GM21515 (cell line): ENCODE measurements around the gene ZNF30.
A peak's percentile ranks its signal among the peaks of the same experiment; 100 is the strongest.
"Not testable (repeated sequence)": the region's sequence is repeated elsewhere in the genome, so short reads cannot be mapped to it uniquely, and the experiment has no call there.

Experiments
- ATAC-seq: cut with Tn5 transposase; IDR thresholded peaks from one replicate; pipeline ENCODE4 v1.9.1; 2021; ENCODE audit not compliant: unreplicated experiment

Gene ZNF30

GRCh38 chr19:34960103-34960805 lies 33.6 kb downstream of the ZNF30 start:
- ATAC-seq, result no peak

GRCh38 chr19:34960940-34961679 lies 34.4 kb downstream of the ZNF30 start:
- ATAC-seq, result no peak

GRCh38 chr19:34961775-34962686 lies 35.3 kb downstream of the ZNF30 start:
- no peak for ATAC-seq

DNA sequence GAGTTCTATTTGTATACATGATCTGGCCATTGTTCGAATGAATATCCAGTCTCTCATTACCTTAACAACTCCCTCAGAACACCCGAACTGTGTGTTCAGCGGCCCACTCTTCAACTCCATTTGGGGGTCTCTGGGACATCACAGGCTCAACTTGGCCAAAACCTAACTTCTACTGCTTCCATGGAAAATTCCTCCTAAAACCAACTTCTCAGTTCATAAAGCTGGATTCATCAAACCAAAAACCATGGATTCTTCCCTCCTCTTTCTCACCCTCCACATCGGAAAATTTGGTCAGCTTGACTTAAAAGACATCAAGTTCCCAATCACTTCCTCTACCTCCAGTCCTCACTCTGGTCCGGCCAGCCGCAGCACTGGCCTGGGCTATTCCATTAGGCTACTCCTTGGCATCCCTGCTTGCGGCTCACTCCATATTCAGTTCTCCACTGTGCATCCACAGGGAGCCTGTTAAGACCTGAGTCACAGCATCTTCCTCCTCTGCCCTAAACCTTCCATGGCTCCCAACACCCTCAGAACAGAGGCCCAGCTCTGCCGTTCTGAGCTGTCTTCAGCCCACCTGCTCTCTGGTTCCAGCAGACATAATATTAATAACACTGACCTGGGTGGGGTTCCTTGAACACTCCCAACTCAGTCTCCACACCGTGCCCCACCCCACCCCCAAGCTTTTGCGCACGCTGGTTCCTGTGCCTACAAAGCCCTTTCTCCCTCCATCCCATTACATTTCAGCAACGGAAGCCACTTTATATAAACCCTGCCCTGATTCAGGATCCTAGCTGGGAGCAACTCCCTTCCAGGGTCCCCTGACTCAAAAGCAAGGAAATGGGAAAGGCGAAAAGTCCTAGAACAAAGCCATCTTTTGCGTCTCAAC lies 36.2 kb downstream of the ZNF30 start:
- no peak for ATAC-seq

DNA sequence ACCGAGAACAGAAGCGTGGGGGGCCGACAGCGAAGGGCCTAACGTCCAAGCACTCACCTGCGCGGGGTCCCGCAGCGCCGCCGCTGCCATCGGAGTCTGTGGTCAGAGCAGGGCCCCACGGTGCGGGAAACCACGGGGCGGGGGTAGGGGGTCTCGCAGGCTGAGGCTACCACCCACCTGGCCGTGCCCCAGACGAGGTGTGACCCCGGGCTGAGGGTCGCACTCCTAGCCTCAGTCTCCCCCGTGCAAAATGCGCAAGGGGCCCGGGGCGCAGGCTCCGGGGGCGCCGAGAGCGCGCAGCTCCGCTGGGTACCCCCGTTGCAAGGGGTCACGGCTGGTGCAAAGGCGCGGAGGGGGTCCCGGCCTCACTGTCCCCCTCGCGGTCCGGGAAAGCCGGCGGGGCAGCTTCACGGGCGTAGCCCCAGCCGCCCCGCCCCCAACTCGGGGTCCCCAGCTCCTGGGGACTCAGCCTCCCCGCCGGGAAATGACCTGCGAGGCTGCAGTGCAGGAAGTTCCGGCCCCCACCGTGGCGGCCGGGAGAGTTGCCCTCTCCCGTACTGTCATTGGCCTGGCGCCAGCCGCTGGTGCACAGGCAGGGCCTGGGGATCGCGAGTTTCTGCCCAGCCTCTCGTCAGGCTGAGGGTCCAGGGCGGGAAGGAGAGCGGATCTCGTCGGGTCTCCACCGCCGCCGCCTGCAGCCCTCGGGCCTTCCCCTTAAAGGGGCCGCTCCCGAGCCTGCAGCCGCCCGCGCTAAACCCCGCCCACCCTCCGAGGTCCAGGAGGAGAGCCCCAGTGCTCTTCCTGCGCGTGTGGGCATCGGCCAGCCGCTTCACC lies 37.1 kb downstream of the ZNF30 start, which contains the start of gene ZNF792:
TSS of gene ZNF792 (minus strand) at position 657 of the 834 bp plus-strand sequence. CDS start at position 90, 567 bp downstream.
- ATAC-seq, result peak; percentile 76

DNA sequence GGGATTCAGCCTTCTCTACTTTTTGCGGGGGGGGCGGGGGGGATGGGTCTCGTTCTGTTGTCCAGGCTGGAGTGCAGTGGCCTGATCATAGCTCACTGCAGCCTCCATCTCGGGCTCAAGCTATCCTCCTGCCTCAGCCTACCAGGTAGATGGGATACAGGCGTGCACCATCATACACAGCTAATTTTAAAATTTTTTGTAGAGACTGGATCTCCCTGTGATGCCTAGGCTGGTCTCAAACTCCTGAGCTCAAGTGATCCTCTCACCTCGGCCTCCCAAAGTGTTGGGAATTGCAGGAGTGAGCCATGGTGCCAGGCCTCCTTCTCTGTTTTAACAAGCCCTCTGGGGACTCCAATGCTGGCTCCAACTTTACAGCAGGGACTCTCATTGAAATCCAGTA lies 37.9 kb downstream of the ZNF30 start:
- no peak for ATAC-seq

- ATAC-seq, result not testable (repeated sequence)
These were observed 38.8 kb downstream of the ZNF30 start for GRCh38 chr19:34965505-34965904.

GRCh38 chr19:34967551-34967950 lies 40.8 kb downstream of the ZNF30 start:
- no peak for ATAC-seq

- ATAC-seq, result no peak
These were observed 43.0 kb downstream of the ZNF30 start for GRCh38 chr19:34969721-34970120.

DNA sequence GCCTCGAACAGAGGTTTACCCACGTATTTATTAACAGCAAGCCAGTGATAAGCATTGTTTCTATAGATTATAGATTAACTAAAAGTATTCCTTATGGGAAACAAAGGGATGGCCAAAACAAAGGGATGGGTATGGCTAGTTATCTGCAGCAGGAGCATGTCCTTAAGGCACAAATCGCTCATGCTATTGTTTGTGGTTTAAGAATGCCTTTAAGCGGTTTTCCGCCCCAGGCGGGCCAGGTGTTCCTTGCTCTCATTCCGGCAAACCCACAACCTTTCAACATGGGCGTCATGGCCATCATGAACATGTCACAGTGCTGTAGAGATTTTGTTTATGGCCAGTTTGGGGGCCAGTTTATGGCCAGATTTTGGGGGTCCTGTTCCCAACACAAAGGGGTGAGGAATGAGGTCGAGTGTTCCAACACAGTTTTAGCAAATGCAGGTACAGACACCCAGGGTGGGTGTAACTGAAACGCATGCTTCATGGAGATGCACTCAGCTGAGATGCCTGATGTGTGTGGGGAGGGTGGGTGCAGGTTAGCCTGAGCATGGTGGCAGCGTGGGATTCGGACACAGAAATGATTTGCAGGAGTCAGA lies 43.6 kb downstream of the ZNF30 start:
- ATAC-seq, result not testable (repeated sequence)

GRCh38 chr19:34972163-34972705 lies 45.5 kb downstream of the ZNF30 start:
- ATAC-seq, result no peak

- no peak for ATAC-seq
These were observed 47.9 kb downstream of the ZNF30 start for GRCh38 chr19:34974646-34975045.

DNA sequence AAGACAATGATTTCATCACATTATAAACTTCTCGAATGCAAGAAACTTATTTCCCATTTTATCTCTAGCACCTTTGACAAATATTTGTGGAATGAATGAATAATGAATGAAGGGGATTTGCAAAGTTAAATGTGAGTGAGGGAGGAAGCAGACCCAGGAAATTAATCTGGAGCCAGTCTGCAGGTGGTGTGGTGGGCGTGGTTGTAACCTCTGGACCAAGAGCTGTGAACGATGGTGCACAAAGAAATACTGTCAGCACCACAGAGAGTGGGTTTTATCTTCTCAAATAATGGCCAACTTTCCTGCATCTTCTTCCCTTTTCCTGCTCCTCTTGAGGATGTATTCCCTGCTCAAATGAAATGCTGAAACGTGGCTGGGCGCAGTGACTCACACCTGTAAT lies 48.4 kb downstream of the ZNF30 start:
- ATAC-seq, result no peak

- ATAC-seq, result no peak
These were observed 49.9 kb downstream of the ZNF30 start for GRCh38 chr19:34976611-34977010.

DNA sequence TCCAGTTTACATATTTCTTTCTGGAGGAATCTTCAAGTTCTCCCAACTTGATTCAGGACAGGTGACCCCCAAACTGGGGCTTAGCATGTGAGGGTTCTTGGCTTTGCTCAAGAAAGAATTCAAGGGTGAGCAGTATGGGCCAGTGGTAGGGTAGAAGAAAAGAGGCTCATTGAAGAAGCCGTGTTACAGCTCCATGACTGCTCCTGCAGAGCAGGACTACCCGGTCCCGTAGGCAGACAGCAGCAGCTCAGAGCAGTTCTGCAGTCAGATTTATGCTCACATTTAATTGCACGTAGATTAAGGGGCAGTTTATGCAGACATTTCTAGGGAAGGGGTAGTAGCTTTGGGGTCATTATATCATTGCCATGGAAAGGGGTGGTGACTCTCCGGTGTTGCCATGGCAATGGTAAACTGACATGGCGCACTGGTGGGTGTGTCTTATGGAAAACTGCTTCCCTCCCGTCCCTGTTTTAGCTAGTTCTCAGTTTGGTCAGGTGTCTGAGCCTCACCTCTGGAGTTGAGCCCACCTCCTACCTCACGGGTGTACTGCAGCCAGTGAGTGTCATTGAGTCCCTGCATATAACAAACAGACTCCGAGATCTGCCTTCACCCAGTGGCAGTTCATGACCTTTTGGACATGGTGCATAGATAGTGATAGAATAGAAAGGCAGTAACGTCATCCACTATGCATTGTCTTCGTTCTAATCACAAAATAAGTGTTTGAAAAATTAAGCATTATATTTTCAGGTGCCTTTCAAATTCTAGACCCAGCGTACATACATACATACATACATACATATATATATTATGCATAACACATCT lies 53.3 kb downstream of the ZNF30 start:
- no peak for ATAC-seq

GRCh38 chr19:34982275-34982674 lies 55.6 kb downstream of the ZNF30 start:
- no peak for ATAC-seq

DNA sequence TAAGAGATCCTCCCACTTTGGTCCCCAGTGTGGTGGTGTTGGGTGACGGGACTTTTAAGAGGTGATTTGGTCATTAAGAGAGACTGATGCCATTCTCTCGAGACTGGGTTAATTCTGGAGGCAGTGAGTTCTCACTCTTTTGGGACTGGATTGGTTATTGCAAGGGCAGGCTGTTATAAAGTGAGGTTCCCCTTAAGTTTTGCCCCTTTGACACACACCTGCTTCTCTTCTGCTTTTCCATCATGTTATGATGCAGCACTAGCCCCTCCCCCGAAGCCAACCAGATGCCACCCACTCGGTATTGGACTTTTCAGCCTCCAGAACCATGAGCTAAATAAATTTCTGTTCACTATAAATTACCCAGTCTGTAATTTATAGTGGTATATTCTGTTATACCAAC lies 57.1 kb downstream of the ZNF30 start:
- ATAC-seq, result no peak

DNA sequence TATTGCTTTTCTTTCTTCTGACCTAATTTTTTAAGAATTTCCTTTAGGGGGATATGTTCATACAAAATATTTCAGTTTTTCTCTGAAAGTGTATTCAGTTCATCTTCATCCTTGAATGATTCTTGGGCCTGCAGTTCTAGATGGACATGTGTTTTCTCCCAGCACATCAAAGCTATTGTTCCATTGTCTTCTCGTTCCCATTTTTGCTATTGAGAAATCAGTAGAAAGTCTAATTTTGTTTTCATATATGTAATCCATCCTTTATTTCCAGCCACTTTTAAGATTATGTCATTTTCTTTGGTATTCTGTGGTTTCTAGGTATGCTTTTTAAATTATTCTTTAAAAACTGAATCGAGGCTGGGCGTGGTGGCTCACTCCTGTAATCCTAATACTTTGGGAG lies 57.6 kb downstream of the ZNF30 start:
- no peak for ATAC-seq
